Amniotic stem cell (primary cell): ENCODE results near the gene MYO1F.
A peak's percentile ranks its signal among the peaks of the same experiment; 100 is the strongest.
"Not testable (repeated sequence)": the region's sequence is repeated elsewhere in the genome, so short reads cannot be mapped to it uniquely, and the experiment has no call there.

Experiments
- DNase-seq: peaks from one replicate; lab custom pipeline; 2025; lab: John Stamatoyannopoulos, UW

Gene MYO1F

GRCh38 chr19:8600064-8600463 is 22.8 kb upstream of the MYO1F start:
- no peak for DNase-seq

- no peak for DNase-seq
Measured at GRCh38 chr19:8596168-8596567, 18.9 kb upstream of the MYO1F start.

GRCh38 chr19:8595651-8596050 is 18.4 kb upstream of the MYO1F start:
- no peak for DNase-seq

GRCh38 chr19:8593931-8594330 is 16.7 kb upstream of the MYO1F start:
- DNase-seq = no peak

- peak; percentile 94 for DNase-seq
Measured at GRCh38 chr19:8592231-8593009, 15.2 kb upstream of the MYO1F start.

- DNase-seq = no peak
Measured at GRCh38 chr19:8589177-8589714, 12.0 kb upstream of the MYO1F start.

GRCh38 chr19:8585894-8586750 is 8.9 kb upstream of the MYO1F start:
- DNase-seq = no peak

GRCh38 chr19:8584965-8585893 is 8.0 kb upstream of the MYO1F start:
- DNase-seq = no peak

GRCh38 chr19:8580710-8581281 is 3.6 kb upstream of the MYO1F start:
- peak; percentile 61 for DNase-seq

- DNase-seq = peak; percentile 50
Measured at GRCh38 chr19:8578642-8579265, 1.5 kb upstream of the MYO1F start.

- no peak for DNase-seq
Measured at GRCh38 chr19:8577741-8578140, 499 bp upstream of the MYO1F start.

- no peak for DNase-seq
Measured at GRCh38 chr19:8576273-8576993, 809 bp downstream of the MYO1F start.

- no peak for DNase-seq
Measured at GRCh38 chr19:8575467-8575997, 1.7 kb downstream of the MYO1F start.

GRCh38 chr19:8574619-8574922 is 2.7 kb downstream of the MYO1F start:
- not testable (repeated sequence) for DNase-seq

GRCh38 chr19:8573316-8573715 is 3.9 kb downstream of the MYO1F start:
- no peak for DNase-seq

GRCh38 chr19:8571006-8571411 is 6.2 kb downstream of the MYO1F start:
- peak; percentile 28 for DNase-seq

- peak; percentile 53 for DNase-seq
Measured at GRCh38 chr19:8569066-8569771, 8.0 kb downstream of the MYO1F start.

GRCh38 chr19:8567522-8568172 is 9.6 kb downstream of the MYO1F start:
- no peak for DNase-seq

GRCh38 chr19:8566855-8567254 is 10.4 kb downstream of the MYO1F start:
- DNase-seq = no peak
